Fibroblast of mammary gland (primary cell): ENCODE results near the gene LHPP.
A peak's percentile ranks its signal among the peaks of the same experiment; 100 is the strongest.

ENCODE experiments used
- DNase-seq: peaks from one replicate; pipeline ENCODE4 v3.0.0-alpha.2; 2010; ENCODE audit warnings: low read depth
- H3K4me3 ChIP-seq: 2 replicates; pipeline ENCODE4 v1.5.1; 2011; ENCODE audit warnings: low read depth, mild to moderate bottlenecking, low read length, moderate library complexity; ENCODE audit not compliant: control insufficient read depth
- CTCF ChIP-seq: conservative IDR thresholded peaks from 2 replicates; pipeline ENCODE4 v1.5.1; 2011; ENCODE audit warnings: low read depth, low read length, inconsistent platforms; ENCODE audit not compliant: control insufficient read depth, insufficient read depth

The LHPP gene

GRCh38 chr10:124643330-124644009 lies 181.8 kb downstream of the LHPP start:
- no peak for TF ChIP-seq CTCF
- no peak for DNase-seq
- H3K4me3 ChIP-seq = no peak overlapping the region

GRCh38 chr10:124644236-124644635 lies 182.6 kb downstream of the LHPP start:
- TF ChIP-seq CTCF = no peak
- no peak overlapping the region for H3K4me3 ChIP-seq
- no peak for DNase-seq

- no peak for TF ChIP-seq CTCF
- no peak for DNase-seq
- H3K4me3 ChIP-seq = no peak overlapping the region
Observed at GRCh38 chr10:124644771-124645415, 183.3 kb downstream of the LHPP start.

- no peak for TF ChIP-seq CTCF
- DNase-seq = no peak
- no peak overlapping the region for H3K4me3 ChIP-seq
Observed at GRCh38 chr10:124645467-124646095, 184.0 kb downstream of the LHPP start.

GRCh38 chr10:124646483-124647352 lies 185.1 kb downstream of the LHPP start:
- DNase-seq = peak; percentile 89
- TF ChIP-seq CTCF = no peak
- H3K4me3 ChIP-seq = no peak overlapping the region

GRCh38 chr10:124647421-124648130 lies 186.0 kb downstream of the LHPP start:
- no peak overlapping the region for H3K4me3 ChIP-seq
- peak; percentile 52 for DNase-seq
- peak; percentile 28 for TF ChIP-seq CTCF
